Measurements from ENCODE around the gene NFIB. TPM values are rescaled to one million over a fixed set of nuclear protein-coding genes. Genes with fewer than 3 reads are reported as not detected.

Gene NFIB
- total and polyA plus RNA-seq, 2 of the 8 experiments (the other 6 are each of a cell fraction or from before 2014, with no cell fraction given): 2.6 to 13.1 TPM

- TF ChIP-seq EZH2 (IDR thresholded peaks at IDR 0.05; ENCODE audit: low read depth, low read length, severe bottlenecking) (no peak), POU5F1 (IDR thresholded peaks at IDR 0.05; ENCODE audit: low read depth, low read length) (no peak)
Measured at GRCh38 chr9:14298601-14299022, 15.3 kb downstream of the NFIB start (continued).
